Fibroblast of skin of right biceps (primary cell): ENCODE measurements around the gene MRPL14.
"Not testable (repeated sequence)": the region's sequence is repeated elsewhere in the genome, so short reads cannot be mapped to it uniquely, and the experiment has no call there.

Experiments
- DNase-seq: peaks from one replicate; pipeline ENCODE4 v3.0.0-alpha.2; 2013

Gene MRPL14

DNA sequence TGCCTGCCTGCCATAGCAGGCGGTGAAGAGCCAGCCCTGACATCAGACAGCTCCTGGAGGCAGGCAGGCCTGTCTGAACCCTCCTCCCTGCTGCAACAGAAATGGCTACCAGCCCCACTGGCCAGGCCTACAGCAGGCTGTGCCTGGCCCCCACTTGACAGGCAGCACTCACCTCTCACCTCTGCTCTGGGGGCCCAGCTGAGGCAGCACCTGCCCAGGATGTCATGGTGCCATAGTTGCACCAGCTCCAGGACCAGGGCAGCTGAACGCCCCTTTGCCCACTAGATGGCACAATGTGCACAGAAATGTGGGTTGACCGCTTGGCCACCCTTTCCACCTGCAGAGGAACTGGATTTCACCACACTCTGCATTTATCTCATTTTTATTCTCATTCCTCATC lies 30.6 kb downstream of the MRPL14 start:
- DNase-seq = peak; percentile 61

DNA sequence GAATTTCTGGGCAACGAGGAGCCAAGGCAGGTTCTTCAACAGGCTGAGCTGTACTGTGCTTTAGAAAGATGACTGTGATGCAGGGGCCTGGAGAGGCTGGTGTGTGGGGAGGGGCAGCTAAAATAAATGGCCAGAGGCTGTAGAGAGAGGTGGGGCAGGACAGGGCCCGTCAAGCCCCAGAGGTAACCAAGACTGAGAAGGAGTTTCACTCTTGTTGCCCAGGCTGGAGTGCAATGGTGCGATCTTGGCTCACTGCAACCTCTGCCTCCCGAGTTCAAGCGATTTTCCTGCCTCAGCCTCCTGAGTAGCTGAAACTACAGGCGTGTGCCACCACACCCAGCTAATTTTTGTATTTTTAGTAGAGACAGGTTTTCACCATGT lies 32.0 kb downstream of the MRPL14 start:
- not testable (repeated sequence) for DNase-seq

DNA sequence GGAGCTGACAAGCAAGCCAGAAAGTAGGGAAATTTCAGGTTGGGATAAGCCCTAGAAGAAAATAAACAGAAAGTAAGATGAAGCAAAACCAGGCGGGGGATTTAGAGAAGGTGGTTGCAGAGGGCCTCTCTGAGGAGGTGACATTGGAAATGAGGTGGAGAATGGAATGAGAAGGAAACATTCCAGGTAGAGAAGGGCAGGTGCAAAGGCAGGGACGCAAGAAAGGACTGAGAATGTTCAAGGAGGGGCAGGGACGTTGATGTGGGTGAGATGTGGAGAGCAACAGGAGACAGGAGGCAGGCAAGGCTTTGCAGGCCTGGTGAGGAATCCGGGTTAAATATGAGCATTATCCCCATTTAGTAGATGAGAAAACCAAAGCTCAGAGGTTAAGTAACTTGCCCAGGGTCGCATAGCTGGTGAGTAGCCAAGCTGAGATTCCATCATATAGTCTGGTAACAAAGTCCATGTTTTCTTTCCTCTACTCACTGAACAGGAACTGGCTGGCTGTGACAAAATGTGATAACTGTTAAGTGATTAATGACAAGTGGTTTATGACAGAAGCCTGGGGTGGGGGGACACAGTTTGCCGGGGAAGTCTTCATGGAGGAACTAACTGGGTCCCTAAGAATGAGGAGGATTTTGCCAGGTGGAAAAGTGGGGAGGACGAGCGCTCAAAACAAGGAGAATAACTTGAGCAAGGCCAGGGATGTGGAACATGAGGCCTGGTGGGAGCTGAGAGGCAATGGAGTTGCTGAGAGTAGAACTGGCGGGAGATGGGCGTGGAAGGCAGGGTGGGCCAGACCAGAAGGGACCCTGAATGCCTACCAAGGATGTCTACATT lies 32.6 kb downstream of the MRPL14 start:
- no peak for DNase-seq

DNA sequence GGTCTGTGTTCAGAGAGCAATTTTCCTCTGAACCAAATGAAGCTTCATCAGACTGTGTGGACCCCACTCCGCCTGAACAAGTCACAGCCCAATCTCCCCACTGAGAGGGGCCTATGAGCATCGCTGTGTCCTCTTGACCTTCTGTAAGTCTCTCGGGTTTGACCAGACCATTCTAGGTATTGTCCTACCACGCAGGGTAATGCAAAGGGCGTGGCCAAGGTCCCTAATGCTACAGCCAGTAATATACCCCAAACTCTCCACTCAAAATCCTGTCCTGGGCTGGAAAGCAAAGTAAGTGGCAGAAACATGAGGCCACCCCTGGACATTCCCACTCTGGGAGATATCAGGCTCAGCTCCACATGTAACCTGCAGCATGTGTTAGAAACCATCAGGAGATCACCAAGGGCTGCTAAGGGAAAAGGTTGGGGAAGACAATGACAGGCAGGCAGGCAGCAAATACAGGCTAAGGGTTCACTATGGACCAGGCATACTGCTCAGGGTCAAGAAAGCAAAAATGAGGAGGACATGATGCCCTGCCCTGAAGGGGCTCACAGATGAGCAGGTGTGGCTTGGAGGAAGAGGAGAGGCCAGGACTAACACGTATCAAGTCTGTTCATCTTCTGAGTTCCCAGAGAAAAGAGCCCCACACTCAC lies 33.4 kb downstream of the MRPL14 start:
- DNase-seq = no peak

DNA sequence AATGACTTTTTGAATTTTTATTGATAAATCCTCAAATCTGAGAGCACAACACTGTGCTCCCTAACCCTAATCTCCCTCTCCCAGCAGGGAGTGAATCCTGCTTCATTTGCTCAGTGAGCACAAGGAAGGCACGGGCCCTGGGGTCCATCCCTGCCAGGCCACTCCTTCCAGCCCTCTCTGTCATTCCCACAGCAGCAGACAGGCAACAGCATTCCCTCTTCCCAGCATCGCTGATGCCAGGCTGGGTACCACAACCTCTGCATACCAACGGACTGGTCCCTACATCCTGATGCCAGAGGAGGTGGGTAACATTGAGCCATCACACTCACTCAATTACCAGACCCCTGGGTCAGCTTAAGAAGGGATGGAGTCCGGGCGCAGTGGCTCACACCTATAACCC lies 34.2 kb downstream of the MRPL14 start:
- DNase-seq = no peak

DNA sequence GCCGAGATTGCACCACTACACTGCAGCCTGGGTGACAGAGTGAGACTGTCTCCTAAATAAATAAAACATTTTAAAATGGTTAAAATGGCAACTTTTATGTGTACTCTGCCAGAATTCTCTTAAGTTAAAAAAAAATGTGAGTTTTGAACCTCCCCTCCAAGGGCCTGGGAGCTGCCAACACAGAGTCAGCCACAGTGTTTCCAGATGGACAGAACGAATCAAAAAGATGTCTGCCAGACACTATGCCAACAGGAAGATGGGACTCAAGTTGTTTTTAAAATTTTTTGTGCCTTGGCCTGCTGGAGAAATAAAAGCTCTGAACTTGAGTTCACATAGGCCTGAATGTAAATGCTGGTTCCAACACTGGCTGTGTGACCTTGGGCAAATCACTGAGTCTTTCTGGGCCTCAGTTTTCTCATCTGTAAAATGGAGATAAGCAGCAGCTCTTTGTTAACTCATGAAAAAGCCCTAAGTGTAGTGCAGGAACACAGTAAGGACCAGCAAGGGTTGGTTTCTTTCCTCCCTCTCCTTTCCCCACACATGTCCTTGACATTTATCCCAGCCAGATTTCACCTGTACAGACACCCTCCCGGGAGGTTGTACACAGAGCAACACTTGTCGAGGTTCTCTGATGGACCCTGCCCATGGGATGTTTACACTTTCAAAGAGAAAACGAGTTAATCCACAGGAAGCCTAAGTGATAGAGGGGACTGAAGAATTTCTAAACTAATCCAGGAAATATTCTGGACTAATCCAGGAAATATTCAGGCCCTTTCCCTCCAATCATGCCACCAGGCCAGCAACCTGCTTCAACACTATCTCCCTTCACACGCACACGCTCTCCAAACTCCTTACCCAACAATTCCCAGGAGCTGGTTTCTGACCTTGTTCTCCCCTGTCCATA lies 35.0 kb downstream of the MRPL14 start:
- no peak for DNase-seq

DNA sequence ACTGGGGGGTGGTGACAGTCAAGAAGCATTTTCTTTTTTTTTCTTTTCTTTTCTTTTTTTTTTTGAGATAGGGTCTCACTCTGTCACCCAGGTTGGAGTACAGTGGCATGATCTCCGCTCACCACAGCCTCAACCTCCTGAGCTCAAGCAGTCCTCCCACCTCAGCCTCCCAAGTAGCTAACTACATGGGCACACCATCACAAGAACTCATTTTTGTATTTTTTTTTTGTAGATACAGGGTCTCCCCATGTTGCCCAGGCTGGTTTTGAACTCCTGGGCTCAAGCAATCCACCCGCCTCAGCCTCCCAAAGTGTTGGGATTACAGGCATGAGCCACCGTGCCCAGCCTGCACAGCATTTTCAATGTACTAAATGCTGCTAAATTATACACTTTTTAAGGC lies 35.9 kb downstream of the MRPL14 start:
- not testable (repeated sequence) for DNase-seq

DNA sequence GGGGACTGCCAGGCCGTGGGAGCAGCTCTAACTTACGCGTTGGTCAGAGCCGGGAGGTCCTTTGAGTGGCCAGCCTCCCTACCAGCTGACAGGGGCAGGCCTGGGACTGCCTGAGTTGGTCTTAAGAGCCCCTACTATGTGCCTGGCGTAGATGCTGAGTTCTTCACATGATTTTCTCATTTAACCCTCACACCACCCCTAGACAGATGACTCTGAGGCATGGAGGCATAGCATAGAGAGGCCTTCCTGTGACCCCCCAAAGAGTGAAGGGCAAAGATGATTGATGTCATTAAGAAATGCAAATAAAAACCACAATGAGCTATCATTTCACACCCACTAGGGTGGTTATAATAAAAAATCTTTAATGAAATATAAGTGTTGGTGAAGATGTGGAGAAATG lies 36.8 kb downstream of the MRPL14 start:
- no peak for DNase-seq

DNA sequence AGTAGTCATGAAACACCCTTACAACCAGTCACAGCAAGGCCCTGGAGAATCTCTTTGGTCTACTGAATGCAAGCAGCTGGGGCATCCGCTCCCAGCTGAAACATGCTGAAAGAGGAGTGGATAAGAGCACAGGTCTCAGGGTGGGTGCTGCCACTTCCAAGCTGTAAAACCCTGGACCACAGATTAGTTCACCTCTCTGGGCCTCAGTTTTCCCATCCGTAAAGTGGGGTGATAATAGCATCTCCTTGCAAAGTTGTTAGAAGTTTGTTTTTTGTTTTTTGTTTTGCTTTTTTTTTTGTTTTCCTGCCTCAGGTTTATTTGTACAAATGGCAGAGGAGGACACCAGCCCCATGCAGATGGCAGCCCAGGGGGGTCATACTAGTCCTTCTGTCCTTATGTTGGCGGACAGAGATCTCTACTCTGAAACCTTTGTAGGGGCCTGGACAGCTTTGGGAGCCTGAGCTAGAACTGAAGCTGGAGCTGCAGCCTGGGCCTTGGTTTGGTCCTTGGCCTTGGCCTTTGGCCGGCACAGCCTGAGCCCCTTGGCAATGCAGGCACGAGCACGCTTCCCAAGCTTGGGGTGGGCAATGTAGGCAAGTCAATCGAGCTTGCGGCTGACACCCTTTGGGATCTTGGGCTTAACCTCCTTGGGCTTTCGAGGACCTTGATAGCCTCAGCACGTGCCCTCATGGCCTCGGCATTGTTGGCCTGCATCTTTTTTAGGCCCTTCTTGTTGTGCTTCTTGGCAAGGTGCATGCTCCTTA lies 38.2 kb downstream of the MRPL14 start:
- DNase-seq = no peak

DNA sequence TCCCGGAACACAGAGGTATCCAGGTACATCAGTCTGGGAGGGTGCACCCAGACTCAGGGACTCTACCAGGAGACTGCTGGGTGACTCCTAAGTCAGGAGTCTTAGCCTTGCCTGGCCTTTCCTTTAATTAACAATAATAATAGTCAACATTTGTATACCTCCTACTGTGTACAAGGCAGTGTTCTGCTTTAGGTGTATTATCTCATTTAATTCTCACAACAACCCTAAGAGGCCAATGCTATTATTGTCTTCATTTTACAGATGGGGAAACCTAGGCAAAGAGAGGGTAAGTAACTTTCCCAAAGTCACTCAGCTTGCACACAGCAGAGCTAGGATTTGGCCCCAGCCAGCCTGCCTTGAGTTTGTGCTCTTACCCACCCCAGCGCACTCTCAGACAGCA lies 39.6 kb downstream of the MRPL14 start:
- no peak for DNase-seq

DNA sequence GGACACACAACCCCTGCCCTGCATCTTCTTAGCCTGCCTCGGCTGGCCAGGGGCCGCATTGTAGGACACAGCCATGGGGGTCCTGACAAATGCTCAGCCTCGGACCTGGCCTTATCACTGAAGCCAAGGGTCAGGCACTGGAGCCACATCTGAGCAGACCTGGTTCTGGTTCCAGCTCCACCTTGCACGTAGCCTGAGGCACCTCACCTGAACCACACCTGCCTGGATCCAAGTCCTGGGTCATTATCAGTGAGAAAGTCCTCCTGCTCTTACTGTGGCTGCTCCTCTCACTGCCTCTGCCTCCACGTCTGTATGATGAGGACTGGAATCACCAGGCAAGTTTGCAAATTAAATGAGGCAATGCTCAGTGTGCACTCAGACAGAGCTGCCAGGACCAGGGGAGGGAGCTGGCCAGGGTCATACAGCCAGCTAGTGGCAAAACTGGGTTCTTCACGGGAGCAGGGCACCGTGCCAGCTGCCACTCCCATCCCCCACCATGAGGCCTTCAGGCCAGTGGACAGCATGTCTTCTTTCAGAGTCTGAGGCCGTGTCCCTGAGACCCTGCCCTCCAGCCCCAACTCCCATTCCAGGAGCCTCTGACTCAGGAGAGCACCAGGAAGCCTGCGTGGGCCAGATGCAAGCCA lies 40.2 kb downstream of the MRPL14 start:
- no peak for DNase-seq

DNA sequence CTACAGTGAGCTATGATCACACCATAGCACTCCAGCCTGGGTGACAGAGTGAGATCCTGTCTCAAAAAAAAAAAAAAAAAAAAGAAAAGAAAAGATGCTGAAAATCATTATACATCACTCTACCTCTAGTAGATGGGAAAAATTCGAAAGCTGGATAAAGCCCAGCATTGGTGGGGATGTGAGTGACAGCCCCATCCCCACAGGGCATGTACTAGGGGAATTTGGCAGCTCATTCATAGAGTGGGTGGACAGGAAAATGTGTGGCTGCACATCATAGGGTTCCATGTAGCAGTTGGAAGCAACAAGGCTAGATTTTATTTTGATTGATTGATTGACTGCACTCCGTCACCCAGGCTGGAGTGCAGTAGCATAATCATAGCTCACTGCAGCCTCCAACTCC lies 42.0 kb downstream of the MRPL14 start:
- no peak for DNase-seq

DNA sequence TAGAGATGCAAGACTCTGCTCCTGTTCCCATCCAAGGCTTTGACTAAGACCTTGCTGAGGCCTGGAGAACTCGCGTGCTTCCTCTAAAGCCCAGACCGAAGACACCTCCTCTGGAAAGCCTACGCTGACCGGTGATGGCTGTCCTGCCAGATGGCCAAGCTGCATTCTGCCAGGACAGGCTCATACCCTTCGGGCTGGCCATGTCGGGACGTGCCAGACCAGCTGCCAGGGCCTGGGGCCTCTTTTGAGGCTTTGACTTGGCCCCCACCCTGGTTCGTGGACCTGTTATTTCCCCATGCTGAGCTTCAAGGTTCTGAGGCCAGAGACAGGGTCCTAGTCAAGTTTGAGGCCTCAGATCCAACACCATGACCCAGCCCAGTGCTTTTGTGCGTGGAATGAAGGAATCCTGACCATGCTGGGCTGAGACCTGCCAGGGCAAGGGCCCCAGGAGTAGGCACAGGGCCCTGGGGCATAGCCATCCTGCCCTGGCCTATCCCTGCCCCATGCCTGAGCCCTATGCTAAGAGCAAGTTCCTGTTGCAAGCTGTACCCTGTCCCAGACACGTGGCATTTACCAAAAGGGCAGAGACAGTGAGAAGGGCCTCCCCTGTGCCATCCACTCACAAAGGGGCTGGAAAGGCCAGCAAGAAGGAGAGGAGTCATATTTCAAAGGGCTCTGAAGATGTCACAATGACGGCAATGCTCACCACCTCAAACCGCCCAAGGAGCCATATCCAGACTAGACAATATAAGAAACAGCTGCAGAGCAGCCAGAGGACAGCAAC lies 42.8 kb downstream of the MRPL14 start:
- peak; percentile 69 for DNase-seq

DNA sequence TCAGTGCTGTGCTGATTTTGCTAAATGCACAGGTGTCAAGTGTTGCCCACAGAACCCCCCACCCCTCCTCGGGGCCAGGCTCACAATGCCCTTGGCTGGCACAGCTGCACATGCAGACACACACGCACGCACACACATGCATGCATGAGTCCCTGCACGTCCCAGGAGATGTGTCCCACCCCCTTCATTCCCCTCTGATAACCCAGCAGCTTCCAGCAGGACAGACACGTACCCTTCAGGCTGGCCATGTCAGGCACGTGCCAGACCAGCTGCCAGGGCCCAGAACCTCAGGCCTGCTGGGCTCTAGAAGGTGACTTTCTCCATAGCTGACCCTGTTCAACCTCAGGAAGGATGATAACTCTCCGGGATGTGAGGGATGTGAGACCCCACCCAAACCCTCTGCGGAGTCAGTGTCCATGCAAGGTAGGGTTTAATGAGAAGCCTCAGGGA lies 44.4 kb downstream of the MRPL14 start:
- no peak for DNase-seq

DNA sequence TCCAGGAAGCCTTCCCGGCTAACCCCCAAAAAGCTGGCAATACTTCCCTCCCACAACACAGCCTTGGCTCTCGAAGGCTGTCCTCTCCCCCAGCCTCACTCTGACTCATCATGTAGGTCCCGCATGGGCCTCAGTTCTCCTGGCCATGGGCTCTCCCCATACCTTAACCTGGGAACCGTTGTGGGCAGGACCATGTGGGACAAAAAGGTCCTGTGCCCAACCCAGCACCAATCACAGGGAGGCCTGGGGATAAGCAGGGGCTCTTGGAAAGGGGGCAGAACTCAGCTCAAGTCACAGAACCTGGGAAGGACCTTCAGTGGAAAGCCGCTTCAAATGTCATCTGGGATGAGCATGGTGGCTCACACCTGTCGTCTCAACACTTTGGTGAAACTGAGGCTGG lies 45.5 kb downstream of the MRPL14 start:
- no peak for DNase-seq

DNA sequence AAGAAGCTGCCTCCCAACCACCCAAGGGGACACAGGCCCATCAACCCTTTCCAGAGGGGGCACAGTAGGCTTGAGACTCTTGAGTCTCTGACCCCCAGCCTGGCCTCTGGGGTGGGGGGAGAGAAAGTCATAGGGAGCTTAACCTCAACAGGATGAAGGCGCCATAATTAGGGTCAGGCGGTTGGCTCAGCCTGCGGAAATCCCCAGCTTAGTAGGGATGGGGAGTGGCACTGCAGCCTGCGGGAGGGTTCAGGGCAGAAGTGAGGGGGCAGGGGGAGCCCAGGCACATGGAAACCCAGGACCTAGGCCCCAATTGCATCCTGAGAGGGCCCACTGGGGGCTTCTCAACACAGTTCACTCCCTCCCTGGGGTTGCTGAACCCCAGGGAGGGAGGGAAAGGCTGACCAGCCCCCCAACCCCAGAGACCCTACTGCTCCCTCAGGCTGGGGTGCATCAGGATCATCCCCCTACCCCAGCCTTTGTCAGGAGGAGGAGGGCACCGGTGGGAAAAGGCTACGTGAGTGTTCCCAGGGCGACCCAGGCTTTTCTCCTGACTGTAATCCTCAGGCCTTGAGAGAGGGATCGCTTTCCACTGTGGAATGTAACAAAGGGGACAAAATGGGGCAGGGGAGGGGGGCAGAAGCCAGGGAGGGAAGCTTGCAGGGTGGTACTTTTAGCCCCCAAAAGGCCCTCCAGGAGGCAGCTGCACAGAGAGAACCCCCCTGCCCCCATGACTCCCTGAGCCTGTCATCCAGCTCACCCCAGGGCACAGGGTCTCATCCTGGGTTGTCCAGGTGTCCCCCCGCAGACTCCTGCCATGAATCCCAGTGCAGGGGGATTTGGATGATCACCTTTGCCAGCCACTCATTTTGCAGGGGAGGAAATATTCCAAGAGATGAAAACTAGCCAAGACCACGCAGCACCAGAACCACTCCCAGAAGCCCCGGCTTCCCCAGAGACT lies 46.4 kb downstream of the MRPL14 start:
- no peak for DNase-seq

DNA sequence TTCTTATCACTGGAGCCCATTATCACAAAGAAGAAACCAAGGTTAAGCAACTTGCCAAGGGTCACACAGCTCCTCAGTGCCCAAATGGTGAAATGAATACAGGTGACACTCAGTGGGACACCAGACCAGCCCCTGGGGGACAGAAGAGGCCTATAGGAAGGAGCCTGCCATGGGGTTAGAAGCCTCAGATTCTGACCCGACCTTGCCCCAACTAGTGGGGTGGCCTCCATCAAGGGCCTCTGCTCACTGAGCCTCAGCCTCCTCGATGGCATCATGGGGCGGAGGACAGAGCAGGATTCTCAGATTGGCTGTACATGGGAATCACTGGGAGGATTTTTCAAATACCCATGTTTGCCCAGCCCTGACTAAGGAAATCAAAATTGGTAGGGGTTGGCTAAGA lies 47.6 kb downstream of the MRPL14 start:
- DNase-seq = no peak

DNA sequence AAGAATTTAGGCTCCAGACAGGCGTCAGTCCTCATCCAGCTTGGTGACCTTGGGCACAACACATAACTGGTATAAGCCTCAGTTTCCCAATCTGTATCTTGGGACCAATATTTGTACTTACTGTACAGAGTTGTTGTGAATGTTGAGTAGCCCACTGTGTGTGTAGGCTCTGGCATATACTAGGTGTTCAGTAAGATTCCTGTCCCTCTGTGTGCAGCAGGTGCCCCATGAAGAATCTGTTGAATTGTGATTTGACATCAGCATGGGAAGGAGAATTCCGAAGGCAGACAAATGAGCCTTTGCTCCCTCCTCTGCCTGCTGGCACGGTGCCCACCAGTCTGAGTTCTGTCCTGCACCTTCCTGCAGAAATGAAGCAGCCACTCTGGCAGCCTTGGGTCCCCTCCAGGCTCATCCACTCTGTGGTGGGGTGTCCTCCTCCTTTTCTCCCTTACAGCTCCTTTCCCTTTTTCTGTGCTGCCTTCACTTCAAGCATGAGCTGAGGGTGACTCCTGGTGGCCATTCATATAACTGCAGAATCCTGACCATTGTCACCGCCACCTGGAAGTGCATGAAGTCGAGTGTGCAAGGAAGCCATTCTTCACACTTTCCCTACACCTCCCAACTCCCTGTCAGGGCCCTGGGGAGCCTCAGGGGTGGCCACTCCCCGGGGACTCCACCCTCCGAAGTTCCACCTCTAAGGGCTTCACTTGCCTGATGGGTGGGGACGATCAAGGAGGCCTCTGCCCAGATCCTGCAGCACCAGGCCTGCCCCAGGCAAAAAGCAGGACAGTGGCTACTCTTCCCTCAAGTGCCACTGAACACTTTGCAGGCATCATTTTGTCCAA lies 48.2 kb downstream of the MRPL14 start:
- DNase-seq = peak; percentile 70

DNA sequence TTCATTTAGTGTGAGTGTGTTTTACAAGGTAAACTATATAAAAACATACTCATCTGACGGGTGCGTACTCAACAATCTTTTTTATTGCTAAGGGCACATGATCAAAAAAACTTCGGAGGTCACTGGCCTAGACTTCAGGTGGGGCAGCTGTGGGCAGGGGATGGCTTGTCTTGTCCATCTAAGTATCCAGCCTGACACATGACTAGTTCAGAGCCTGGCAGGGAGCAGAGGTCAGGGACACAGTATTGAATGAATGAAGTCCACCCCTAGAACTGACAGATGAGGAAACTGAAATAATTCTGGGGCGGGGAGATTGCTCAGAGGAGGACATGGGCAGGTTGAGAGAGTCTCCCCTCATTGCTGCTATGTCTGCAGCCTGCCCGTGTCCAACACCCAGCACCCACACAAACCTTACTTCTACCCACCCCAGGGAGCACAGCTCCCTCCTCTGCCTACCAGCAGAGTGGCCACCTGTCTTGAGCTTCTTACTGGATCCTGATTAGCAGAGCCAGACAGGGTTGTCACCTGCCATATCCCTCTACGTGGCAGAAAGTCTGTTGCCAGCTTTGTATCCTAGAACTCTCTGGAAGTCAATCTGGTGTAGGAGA lies 48.9 kb downstream of the MRPL14 start:
- no peak for DNase-seq
